ENCODE measurements around the gene SLBP.

Gene SLBP

DNA sequence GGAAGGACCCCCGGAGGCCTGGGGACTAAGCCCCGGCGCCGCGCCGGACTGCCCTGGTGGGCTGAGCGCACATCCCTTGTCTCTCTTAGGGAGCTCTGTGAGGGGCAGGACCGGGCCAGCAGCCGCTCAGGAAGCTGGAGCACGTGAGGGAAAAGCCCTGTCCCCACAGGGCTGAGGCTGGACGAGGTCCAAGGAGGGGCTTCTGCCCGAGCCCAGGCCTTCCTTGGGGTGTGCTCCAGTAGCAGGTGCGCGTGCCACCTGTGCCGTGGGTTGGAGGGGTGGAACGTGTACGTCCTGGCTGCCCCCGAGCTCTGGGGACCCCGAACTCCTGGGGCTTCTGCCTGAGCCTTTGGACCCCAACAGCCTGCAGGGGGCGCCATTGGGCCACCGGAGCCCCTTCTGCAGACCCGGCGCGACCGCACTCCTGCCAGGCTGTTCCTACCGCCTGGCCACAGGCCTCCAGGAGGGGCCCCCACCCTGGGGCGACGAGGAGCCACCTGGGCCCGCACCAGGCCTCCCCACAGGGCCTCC, 36.4 kb upstream of the SLBP start:
- ATAC-seq: peak; percentile 61 to 62

DNA sequence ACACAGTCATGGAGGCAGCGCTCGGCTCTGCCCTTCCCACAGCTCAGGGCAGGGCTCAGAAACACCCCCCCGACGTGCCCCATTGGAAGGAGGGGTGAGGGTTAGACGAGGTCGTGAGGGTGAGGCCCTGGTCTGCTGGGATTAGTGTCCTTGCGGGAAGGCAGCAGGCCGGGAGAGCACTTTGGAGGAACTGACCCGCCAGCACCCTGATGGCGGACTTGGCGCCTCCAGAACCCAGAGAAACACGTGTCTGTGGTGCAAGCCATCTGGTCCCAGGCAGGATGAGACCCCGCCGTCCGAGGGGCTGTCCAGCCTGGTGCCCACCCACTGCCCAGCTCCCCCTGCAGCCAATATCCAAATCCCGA, 35.5 kb upstream of the SLBP start:
- ATAC-seq: no peak

DNA sequence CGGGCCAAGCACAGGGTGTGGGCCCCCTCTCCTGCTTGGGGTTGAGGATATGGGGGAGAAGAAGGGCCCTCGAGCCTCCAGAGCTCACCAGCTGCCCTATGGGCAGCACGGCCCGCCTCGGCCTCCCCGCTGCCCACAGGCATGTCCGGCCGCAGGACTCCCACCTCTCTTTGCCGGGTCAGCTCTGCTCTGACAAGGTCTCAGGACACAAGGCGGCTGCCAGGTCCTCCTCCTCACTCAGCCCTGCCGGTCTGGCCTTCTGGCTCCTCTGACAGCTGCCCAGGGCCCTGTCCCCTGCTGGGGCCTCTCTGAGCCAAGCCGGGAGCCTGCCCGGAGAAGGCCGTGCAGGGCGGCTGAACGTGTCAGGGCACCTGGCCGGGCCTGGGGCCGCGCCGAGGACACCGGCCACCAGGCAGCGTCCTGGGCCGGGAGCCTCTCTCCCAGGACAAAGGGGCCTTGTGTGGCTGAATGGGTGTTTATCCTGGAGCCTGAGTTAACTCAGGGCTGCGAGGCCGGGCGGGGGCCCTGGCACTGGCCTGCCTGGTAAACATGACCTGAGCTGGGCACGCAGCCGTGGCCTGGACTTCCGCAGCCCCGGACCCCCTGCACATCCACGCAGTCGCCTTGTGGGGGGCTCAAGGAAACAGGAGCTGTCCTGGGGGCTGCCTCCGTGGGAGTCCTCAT, 34.9 kb upstream of the SLBP start:
- no peak for ATAC-seq

DNA sequence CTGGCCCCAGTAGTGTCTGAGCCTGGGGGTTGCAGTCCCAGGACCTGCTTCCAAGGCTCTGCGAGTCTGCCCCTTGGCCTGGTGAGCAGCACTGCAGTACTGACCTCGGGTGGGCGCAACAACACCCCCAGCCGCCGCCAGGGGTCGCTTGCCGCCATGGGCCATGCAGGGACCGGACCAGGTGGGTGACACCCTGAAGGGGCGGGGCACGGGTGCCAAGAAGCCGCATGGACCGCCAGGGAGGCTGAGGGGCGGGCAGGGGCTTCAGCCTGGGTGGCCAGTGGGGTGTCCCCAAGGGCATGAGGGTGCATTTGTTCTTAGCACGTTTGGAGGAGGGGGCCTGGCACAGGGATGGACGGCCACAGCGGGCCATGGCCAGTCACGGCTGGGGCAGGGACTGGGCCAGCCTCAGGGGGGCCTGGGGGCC, 34.2 kb upstream of the SLBP start:
- peak; percentile 74 to 83 for ATAC-seq

DNA sequence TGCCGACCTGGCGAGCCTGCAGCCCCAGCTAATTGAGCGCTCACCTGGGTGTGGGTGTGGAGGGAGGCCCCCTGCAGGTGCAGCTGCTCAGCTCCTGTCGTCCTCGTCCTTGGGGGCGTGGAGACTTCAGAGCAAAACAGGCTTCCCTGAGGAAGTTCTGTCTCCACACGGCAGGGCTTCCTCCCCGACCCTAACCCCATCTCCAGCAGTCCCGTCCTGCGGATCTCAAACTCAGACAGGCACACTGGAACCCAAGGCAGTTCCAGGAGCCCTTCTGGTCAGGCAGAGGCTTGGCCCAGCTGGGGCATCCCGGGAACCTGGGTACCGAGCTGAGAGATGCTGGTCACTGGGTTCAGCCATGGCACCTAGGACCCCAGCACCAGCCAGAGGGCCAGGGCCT, 33.6 kb upstream of the SLBP start:
- ATAC-seq: no peak

DNA sequence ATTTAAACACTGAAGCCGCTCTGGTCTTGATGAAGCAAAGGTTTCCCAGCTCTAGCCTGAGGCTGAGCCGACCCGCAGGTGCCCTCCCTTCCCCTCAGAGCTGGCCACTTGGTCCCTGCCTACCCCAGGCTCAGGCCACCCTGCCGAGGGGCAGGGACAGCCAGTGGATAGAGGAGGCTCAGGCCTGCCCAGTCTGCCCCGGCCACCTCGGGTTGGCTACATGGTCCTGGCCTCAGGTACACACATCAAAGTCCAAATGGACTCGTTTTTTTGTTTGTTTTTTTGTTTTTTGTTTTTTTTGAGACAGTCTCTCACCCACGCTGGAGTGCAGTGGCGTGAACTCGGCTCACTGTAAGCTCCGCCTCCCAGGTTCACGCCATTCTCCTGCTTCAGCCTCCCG, 33.0 kb upstream of the SLBP start:
- no peak for ATAC-seq

DNA sequence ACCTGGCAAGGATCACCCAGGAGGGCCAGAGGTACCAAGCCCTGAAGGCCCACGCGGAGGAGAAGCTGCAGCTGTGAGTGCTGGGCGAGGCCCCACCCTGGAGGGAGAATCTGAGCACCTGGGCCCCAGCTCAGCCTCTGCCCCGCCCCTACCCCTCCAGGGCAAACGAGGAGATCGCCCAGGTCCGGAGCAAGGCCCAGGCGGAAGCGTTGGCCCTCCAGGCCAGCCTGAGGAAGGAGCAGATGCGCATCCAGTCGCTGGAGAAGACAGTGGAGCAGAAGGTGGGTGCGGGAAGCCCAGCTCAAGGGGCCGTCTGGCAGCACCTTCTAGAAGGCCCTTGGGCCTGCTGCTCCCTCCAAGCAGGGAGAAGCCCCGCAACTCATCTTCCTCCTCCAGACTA, 32.4 kb upstream of the SLBP start:
- no peak for ATAC-seq

DNA sequence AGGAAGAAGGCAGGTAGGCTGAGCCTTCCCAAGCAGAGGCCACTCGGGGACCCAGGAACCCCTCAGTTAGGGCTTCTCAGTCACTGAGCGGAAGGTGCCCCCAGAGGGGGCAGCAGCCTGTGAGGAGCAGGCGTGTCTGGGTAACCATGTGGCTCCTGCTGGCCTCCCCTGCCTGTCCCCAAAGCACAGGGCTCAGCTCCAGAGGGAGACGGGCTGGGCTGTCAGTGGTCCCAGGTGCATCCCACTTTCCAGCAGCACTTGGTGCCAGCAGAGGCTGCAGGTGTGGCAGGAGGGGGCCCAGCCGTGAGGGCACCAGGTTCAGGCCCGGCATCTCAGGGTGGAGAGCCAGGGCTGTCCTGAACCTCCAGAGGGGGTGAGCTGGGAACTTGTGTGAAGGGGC, 31.9 kb upstream of the SLBP start:
- ATAC-seq: no peak

DNA sequence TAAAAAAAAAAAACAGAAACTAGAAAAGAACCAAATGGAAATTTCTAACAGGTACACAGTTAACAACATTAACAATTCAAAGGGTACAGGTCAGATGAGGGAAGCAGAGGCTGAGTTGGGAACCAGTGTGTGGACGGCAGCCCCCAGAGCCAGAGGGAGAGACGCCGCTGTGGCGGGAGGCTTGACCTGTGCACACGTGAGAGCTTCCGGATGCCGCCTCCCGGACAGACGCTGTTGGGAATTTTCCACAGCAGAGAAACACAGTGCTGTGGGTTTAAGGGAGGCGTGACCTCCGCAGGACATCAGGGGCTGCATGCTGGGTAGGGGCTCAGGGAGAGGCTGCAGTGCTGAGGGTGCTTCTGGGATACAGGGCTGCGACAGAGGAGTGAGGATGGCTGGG, 31.4 kb upstream of the SLBP start:
- no peak for ATAC-seq

DNA sequence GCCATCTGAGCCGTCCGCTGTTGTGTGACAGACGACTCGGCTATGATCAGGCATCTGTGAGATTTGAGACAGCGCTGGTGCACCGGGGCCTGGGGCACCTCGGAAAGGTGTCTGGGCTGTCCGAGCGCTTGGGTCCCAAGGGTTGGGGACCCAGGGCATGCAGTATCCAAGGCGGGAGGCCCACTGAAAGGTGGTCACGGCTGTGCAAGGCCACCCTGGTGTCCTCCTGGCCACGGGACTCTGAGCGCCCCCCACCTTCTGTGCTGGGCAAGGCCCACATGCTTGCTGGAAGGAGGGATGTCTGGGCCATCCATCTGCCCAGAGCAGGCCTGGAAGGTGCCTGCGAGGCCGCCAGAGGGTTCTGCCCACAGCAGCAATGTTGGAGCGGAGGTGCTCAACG, 29.1 kb upstream of the SLBP start:
- ATAC-seq: no peak

DNA sequence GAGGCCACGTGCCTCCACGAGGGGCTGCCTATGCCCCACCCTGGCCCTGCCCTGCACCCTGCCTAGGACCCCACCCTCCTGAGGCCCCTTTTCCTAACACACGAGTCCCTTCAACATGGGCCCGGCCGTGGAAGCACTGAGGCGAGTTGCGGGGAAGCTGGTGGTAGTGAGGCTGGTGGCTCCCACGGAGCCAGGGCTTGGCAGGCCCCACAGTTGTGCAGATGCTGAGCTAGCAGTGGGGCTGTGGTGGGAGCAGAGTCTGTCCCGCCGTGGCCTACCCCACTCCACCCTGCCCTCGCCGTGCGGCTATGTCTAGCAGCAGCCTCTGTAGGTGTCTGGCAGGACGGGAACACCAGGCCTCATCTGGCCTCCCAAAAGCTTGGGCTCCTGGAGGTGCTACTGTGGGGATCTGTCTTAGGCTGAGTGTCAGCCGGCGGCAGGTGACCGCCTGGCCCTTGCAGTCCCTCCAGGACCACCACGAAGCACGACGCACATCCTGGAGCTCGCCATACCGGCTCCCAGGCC, 28.0 kb upstream of the SLBP start:
- ATAC-seq: no peak

DNA sequence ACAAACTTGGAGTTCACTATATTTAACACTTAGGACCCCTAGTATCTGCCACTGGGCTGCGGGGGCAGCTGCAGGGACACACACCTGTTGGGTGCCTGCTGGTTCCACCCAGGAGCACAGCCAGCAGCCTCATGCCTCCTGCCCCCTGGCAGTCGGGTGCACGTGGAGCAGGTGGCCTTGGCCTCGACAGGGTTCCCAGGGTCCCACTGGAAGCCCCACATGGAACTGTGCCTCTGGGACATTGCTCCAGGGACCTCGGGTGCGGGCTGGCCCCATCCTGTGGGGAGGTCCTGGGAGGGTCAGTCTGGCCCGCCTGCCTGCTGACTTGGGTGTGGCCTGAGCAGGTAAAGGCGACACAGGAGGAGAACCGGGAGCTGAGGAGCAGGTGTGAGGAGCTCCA, 27.2 kb upstream of the SLBP start:
- no peak for ATAC-seq

DNA sequence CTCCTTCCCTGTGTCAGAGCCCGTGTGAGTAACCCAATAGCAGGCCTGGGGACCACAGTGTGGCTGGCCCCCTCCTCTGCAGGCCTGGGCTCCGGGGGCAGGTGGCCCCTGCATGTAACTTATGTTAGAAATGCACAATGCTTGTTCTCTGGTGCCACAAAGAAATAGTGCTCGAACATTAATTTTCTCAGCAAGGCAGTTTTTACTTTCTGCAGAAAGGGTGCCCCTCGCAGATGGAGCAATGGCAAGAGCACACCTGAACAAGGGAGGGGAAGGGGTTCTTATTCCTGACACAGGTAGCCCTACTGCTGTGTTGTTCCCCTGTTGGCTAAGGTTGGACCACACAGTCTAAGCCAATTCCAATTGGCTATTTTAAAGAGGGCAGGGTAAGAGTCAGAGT, 26.3 kb upstream of the SLBP start:
- ATAC-seq: no peak

DNA sequence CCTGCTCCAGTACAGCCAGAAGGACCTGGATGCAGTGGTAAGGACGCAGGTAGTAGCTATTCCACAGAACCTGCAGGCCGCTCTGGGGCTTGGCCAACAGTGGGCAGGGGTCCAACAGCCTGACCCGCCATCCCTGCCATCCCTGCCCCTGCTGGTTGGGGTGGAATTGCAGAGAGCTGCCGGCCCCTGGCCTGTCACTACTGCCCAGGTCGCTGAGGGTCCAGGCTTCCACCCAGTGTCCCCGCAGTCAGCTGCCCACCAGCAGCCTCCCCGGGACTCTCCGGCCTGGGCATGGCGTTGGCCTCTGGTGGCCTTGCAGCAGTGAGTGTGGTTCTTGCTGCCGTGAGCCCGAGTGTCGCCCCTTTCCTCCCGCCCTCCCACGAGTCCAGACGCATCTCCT, 25.5 kb upstream of the SLBP start:
- no peak for ATAC-seq

DNA sequence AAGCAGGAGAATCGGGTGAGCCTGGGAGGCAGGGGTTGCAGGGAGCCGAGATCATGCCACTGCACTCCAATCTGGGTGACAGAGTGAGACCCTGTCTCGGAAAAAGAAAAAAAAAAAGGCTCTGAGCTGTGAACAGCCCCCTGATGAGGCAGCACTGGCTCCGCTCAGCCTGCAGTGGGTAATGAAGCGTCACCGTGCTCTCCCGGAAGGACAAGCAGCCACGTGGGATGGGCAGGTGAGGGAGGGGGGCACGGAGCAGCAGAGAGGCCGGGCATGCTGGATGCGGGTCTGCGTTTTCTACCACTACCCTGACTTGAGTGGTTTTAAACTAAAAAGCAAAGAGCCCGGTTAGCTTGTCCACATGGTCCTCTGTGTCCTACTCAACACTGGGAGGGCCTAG, 24.7 kb upstream of the SLBP start:
- no peak for ATAC-seq

DNA sequence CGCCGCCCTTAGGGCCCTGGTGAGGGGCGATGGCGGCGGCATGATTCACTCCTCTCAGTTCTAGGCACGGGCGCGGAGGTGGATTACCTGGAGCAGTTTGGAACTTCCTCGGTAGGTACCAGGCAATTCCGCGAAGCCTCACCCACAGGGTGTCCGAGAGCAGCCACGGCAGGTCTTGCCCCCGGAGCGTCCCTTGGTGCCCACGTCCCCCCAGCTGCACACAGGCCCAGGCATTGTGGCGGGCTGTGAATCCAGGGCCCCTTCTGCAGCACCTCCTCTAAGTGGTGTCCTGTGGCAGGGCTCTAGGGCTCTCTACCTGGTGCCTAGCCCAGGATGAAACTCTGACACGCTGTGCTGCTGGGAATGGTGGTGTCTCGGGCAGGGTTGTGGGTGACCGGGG, 23.1 kb upstream of the SLBP start:
- no peak for ATAC-seq

DNA sequence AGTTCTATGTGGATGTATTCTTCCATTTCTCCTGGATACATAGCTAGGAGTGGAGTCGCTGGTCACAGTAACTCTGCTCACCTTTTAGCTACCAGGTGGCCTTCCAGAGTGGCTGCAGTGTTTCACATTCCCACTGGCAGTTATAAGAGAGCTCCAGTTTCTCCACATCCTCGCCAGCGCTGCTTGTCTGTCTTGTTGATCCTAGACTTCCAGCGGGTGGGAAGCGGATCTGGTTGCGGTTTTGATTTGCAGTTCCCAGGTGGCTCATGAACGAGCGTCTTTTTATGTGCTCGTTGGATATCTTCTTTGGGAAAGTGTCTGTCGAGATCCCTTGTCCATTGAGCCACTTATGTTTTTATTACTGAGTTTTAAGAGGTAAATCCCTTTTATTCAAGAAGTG, 20.8 kb upstream of the SLBP start:
- no peak for ATAC-seq

DNA sequence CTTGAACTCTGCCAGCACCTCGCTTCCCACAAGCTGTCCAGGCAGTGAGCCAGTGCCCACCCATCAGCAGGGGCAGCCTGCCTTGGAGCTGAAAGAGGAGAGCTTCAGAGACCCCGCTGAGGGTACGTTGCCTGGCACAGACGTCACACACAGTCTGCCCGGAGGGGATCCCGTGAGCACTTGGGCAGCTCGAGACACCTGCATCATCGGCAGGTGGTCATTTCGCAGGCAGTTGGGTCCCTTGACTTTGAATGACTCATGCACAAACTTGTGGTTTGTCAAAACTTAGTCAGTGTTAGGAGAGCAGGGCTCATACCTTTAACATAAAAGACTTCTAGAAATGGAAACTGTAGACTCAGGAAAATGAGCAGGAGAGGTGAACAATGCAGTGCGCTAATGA, 19.1 kb upstream of the SLBP start:
- ATAC-seq: peak; percentile 69 to 80

DNA sequence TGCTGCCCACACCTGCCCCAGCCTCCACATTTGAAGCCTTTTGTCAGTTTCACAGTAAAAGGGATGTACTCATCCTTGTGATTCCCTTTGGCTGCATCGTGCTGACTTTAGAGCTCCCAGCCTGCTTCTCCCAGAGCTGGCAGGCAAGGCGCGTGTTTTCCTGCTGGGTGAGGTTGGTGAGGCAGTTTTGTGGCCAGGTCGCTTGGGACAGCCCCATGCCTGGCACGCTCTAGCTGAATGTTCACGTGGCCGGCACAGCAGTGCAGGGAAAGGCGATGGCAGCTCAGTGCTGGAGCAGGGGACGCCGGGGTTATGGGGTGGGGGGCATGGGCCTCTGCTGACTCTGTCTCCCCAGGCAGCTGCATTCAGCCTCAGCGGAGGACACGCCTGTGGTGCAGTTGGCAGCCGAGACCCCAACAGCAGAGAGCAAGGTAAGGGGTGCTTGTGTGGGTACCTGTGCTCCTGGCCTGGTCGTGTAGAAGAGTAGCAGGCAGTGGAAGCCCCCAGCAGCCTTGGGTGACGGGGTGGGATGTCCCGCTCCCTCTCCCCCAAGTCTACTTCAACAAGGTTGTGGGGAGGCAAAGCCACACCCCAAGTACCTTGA, 18.5 kb upstream of the SLBP start:
- ATAC-seq: no peak

DNA sequence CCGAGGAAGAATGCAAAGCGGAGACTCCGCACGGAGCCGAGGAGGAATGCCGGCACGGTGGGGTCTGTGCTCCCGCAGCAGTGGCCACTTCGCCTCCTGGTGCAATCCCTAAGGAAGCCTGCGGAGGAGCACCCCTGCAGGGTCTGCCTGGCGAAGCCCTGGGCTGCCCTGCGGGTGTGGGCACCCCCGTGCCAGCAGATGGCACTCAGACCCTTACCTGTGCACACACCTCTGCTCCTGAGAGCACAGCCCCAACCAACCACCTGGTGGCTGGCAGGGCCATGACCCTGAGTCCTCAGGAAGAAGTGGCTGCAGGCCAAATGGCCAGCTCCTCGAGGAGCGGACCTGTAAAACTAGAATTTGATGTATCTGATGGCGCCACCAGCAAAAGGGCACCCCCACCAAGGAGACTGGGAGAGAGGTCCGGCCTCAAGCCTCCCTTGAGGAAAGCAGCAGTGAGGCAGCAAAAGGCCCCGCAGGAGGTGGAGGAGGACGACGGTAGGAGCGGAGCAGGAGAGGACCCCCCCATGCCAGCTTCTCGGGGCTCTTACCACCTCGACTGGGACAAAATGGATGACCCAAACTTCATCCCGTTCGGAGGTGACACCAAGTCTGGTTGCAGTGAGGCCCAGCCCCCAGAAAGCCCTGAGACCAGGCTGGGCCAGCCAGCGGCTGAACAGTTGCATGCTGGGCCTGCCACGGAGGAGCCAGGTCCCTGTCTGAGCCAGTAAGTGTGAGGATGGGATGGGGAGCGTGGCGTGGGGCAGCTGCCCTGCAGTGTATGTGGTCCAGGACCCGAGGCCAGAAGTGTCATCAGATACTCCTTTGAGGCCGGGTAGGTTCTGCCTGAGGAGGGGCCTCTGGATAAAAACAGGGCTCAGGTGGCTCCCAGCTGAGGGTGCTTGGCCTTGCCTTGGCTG, 16.2 kb upstream of the SLBP start:
- ATAC-seq: no peak

DNA sequence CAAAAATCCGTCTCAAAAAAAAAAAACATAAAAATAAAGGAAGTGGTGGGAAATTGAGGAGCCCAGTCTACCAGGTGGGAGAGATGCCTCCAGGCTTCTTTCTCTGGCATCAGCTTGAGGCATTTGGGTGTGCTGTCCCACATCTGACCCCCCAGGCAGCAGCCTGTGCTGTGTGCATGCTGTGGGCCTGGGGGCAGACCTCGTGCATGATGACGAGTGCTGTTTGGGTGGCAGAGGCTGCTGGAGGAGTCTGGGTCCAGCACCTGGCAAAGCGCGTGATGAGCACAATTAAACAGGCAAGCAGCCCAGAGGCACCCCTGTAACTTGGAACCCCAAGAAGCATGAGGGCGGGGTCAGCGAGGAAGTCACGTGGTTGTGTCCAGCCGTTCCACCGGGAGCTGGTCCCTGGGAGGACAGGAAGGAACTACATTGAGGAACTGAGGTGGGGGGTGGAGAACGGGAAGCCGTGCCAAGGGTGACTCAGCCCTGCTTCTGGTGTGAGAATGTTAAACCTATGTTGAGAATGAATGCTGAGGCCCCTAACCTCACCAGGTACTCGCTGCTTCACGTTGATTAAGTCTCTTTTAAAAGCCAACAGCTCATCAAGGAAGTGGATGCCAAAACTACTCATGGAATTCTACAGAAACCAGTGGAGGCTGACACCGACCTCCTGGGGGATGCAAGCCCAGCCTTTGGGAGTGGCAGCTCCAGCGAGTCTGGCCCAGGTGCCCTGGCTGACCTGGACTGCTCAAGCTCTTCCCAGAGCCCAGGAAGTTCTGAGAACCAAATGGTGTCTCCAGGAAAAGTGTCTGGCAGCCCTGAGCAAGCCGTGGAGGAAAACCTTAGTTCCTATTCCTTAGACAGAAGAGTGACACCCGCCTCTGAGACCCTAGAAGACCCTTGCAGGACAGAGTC, 15.3 kb upstream of the SLBP start:
- no peak for ATAC-seq
